ENCODE data around the gene TRIM42.

DNA sequence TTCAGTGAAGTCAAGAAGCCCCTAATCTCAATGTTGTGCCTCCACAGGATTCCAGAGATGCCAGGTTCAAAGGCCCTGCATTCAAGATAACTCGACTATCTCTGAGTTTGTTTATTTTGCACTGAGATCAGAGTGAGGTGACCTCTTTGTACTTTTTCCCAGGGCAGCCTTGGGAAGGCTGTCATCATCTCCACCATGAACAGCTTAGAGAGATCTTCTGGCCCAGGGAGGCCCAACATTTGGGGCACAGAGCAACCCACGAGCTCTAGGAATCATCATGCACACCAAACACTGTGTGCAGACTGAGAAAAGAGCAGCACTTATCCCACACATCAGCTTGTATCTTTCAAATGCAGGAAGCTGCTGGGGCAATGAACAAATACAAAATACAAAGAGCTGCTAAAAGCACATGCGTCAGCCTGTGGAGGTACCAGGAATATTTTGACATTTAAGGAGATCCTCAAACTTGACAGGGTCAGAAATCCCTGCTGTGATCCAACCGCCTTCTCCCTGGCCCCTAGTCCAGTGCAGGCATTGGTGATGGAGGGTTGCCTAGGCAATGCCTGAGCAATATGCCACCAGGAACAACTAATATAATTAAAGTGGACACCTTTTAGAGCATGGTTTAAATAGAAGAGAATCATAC is 33.6 kb downstream of the TRIM42 start:
- TF ChIP-seq POLR2A (IDR thresholded peaks at IDR 0.05; ENCODE audit: low read length) (no peak), GATA1 (IDR thresholded peaks at IDR 0.05; ENCODE audit: low read depth, low read length) (no peak)
